H9 (cell line): Measurements from ENCODE around the gene CIT. TPM values are rescaled to one million over a fixed set of nuclear protein-coding genes. Genes with fewer than 3 reads are reported as not detected.

Experiments used
- DNase-seq: peaks from one replicate; pipeline ENCODE4 v3.0.0-alpha.2; 2017
- H2AFZ ChIP-seq: one replicate; pipeline ENCODE4 v1.6.1; 2013; ENCODE audit warnings: mild to moderate bottlenecking, low read length, control low read depth, moderate library complexity
- H2AK5ac ChIP-seq: 2 replicates; pipeline ENCODE4 v1.6.1; 2013; ENCODE audit warnings: low read length, control low read depth, mixed read lengths; ENCODE audit not compliant: insufficient read length
- H2BK120ac ChIP-seq: one replicate; pipeline ENCODE4 v1.6.1; 2013; ENCODE audit warnings: low read depth, mild to moderate bottlenecking, low read length, control low read depth, inconsistent platforms; ENCODE audit not compliant: poor library complexity, severe bottlenecking
- H2BK12ac ChIP-seq: 2 replicates; pipeline ENCODE4 v1.6.1; 2013; ENCODE audit warnings: low read length, control low read depth, mixed read lengths, low read depth; ENCODE audit not compliant: insufficient read length
- H2BK15ac ChIP-seq: 2 replicates; pipeline ENCODE4 v1.6.1; 2013; ENCODE audit warnings: low read depth, low read length, control low read depth
- H2BK20ac ChIP-seq: one replicate; pipeline ENCODE4 v1.6.1; 2013; ENCODE audit warnings: low read depth, mild to moderate bottlenecking, low read length, control low read depth, inconsistent platforms; ENCODE audit not compliant: poor library complexity, severe bottlenecking
- H2BK5ac ChIP-seq: 2 replicates; pipeline ENCODE4 v1.6.1; 2013; ENCODE audit warnings: low read length, control low read depth, mixed read lengths; ENCODE audit not compliant: insufficient read length
- H3K14ac ChIP-seq: 2 replicates; pipeline ENCODE4 v1.6.1; 2013; ENCODE audit warnings: low read length, control low read depth; ENCODE audit not compliant: insufficient read depth
- H3K18ac ChIP-seq: 2 replicates; pipeline ENCODE4 v1.6.1; 2013; ENCODE audit warnings: low read depth, mild to moderate bottlenecking, mixed read lengths, low read length, control low read depth; ENCODE audit not compliant: insufficient read length
- H3K23ac ChIP-seq: 2 replicates; pipeline ENCODE4 v1.6.1; 2013; ENCODE audit warnings: low read length, control low read depth, mixed read lengths, low read depth; ENCODE audit not compliant: insufficient read length
- H3K23me2 ChIP-seq: 2 replicates; pipeline ENCODE4 v1.6.1; 2013; ENCODE audit warnings: low read depth, mild to moderate bottlenecking, mixed read lengths, low read length, control low read depth; ENCODE audit not compliant: insufficient read length, poor library complexity, severe bottlenecking
- H3K27ac ChIP-seq: 2 replicates; pipeline ENCODE4 v1.5.1; 2013; ENCODE audit warnings: low read length, control low read depth, mixed read lengths, low read depth; ENCODE audit not compliant: insufficient read length
- H3K27me3 ChIP-seq: 2 replicates; pipeline ENCODE4 v1.6.1; 2013; ENCODE audit warnings: low read length, control low read depth, inconsistent platforms; ENCODE audit not compliant: insufficient read depth
- H3K4ac ChIP-seq: 2 replicates; pipeline ENCODE4 v1.6.1; 2013; ENCODE audit warnings: low read depth, mild to moderate bottlenecking, control low read depth, inconsistent platforms, low read length, moderate library complexity
- H3K4me1 ChIP-seq: 2 replicates; pipeline ENCODE4 v1.6.1; 2013; ENCODE audit warnings: low read length, control low read depth, inconsistent platforms; ENCODE audit not compliant: insufficient read depth
- H3K4me2 ChIP-seq: 2 replicates; pipeline ENCODE4 v1.6.1; 2013; ENCODE audit warnings: low read length, control low read depth, mixed read lengths; ENCODE audit not compliant: insufficient read length, insufficient read depth
- H3K56ac ChIP-seq: 2 replicates; pipeline ENCODE4 v1.6.1; 2013; ENCODE audit warnings: low read depth, mild to moderate bottlenecking, mixed read lengths, low read length, control low read depth; ENCODE audit not compliant: insufficient read length
- H3K79me1 ChIP-seq: 2 replicates; pipeline ENCODE4 v1.6.1; 2013; ENCODE audit warnings: low read depth, mild to moderate bottlenecking, moderate library complexity, low read length, control low read depth, inconsistent platforms; ENCODE audit not compliant: insufficient read depth, poor library complexity, severe bottlenecking
- H3K79me2 ChIP-seq: 2 replicates; pipeline ENCODE4 v1.6.1; 2013; ENCODE audit warnings: low read length, control low read depth, inconsistent platforms; ENCODE audit not compliant: insufficient read depth
- H3K9ac ChIP-seq: 2 replicates; pipeline ENCODE4 v1.6.1; 2013; ENCODE audit warnings: low read length, control low read depth, mixed read lengths; ENCODE audit not compliant: insufficient read length; ENCODE audit errors: extremely low read depth
- H3K9me3 ChIP-seq: one replicate; pipeline ENCODE4 v1.6.1; 2013; ENCODE audit warnings: low read depth, low read length, inconsistent platforms; ENCODE audit not compliant: control insufficient read depth
- H3T11ph ChIP-seq: one replicate; pipeline ENCODE4 v1.6.1; 2013; ENCODE audit warnings: mild to moderate bottlenecking, low read length, control low read depth, inconsistent platforms
- H4K20me1 ChIP-seq: one replicate; pipeline ENCODE4 v1.6.1; 2013; ENCODE audit not compliant: control insufficient read depth, insufficient read length, insufficient read depth
- H4K5ac ChIP-seq: 2 replicates; pipeline ENCODE4 v1.6.1; 2013; ENCODE audit warnings: low read depth, mild to moderate bottlenecking, mixed read lengths, low read length, control low read depth; ENCODE audit not compliant: insufficient read length
- H4K8ac ChIP-seq: replicated peaks from 2 replicates; pipeline ENCODE4 v1.6.1; 2013; ENCODE audit warnings: low read length, control low read depth, mixed read lengths, low read depth; ENCODE audit not compliant: insufficient read length
- H4K91ac ChIP-seq: 2 replicates; pipeline ENCODE4 v1.6.1; 2013; ENCODE audit warnings: low read depth, mild to moderate bottlenecking, moderate library complexity, mixed read lengths, low read length, control low read depth; ENCODE audit not compliant: insufficient read length
- H3K27ac Mint-ChIP-seq, 3 experiments: 2 replicates in 2 of 3; 3 replicates in 1 of 3; pipeline ENCODE4 v1.8.0; 2020 to 2021; ENCODE audit warnings: mixed read lengths in 3 of 3, mild to moderate bottlenecking in 1 of 3, moderate library complexity in 1 of 3
- H3K27me3 Mint-ChIP-seq: 2 replicates; pipeline ENCODE4 v1.8.0; 2021; ENCODE audit warnings: low read depth, mild to moderate bottlenecking, moderate library complexity, mixed read lengths
- H3K36me3 Mint-ChIP-seq, 3 experiments: 2 replicates in 2 of 3; 3 replicates in 1 of 3; pipeline ENCODE4 v1.8.0; 2020 to 2021; ENCODE audit warnings: low read depth in 3 of 3, mixed read lengths in 3 of 3; ENCODE audit not compliant: insufficient read depth in 1 of 3
- H3K4me1 Mint-ChIP-seq, 2 experiments: 2 replicates each; pipeline ENCODE4 v1.8.0; 2020; ENCODE audit warnings: mixed read lengths in 2 of 2
- H3K4me3 Mint-ChIP-seq, 2 experiments: 2 replicates in 1 of 2; 3 replicates in 1 of 2; pipeline ENCODE4 v1.8.0; 2020 to 2021; ENCODE audit warnings: mild to moderate bottlenecking in 2 of 2, mixed read lengths in 2 of 2, moderate library complexity in 1 of 2
- H3K9me3 Mint-ChIP-seq, 2 experiments: 2 replicates in 1 of 2; 3 replicates in 1 of 2; pipeline ENCODE4 v1.8.0; 2020; ENCODE audit warnings: mild to moderate bottlenecking in 2 of 2, mixed read lengths in 2 of 2, moderate library complexity in 1 of 2
- WGBS: extraction: QIAGEN DNeasy Blood & Tissue Kit; methylation state at CpG from one replicate; pipeline ENCODE4 v1.1.7; 2013; ENCODE audit warnings: missing lambda C conversion rate, low lambda C conversion rate, mixed read lengths; ENCODE audit not compliant: insufficient read length; ENCODE audit errors: extremely low coverage; 5-methylcytosine and 5-hydroxymethylcytosine counted together
- total RNA-seq: library from RNA; stranded (reverse); gene quantifications from 2 replicates; pipeline ENCODE4 v1.2.1, GENCODE V29; 2021
- TF ChIP-seq, protein P1 (sequence below): fragments of 200-600 bp; sonication (generic); conservative IDR thresholded peaks from 3 replicates; pipeline ENCODE4 v1.8.0; 2021; ENCODE audit warnings: antibody characterized with exemption, mild to moderate bottlenecking

The CIT gene
- total RNA-seq, 1 experiment from 2014 or later, result 55.3 TPM

- Mint-ChIP-seq H3K36me3 (peaks cover 19 to 45% (median 40%) of the 10 kb centered on the region in 3 experiments; a peak in 6 of 7 replicates), H3K4me1 (no peaks in the 10 kb centered on the region), H3K27ac (no peak overlapping the region; a peak in 1 of 7 replicates), H3K27me3 (no peaks in the 10 kb centered on the region), H3K9me3 (no peaks in the 10 kb centered on the region), H3K4me3 (no peak overlapping the region)
- H3K4me2 ChIP-seq, result no peak overlapping the region
- no peak overlapping the region for H2BK120ac ChIP-seq
- no peak overlapping the region for H2BK5ac ChIP-seq
- H2AFZ ChIP-seq, result no peak overlapping the region
- H3K14ac ChIP-seq, result no peak overlapping the region
- no peak overlapping the region for H4K91ac ChIP-seq
- no peaks in the 10 kb centered on the region for H3K27me3 ChIP-seq
- H2AK5ac ChIP-seq, result no peak overlapping the region
- no peak overlapping the region for H3K27ac ChIP-seq
- no peaks in the 10 kb centered on the region for H3K23me2 ChIP-seq
- no peak overlapping the region for H2BK20ac ChIP-seq
- no peak overlapping the region for H4K8ac ChIP-seq
- H4K5ac ChIP-seq, result no peak overlapping the region
- DNase-seq, result no peak
- H3K23ac ChIP-seq, result no peak overlapping the region
- H3K9ac ChIP-seq, result no peak overlapping the region
- H3K4ac ChIP-seq, result no peak overlapping the region
- no peaks in the 10 kb centered on the region for H3K79me1 ChIP-seq
- H3T11ph ChIP-seq, result no peak overlapping the region
- TF ChIP-seq, protein P1, sequence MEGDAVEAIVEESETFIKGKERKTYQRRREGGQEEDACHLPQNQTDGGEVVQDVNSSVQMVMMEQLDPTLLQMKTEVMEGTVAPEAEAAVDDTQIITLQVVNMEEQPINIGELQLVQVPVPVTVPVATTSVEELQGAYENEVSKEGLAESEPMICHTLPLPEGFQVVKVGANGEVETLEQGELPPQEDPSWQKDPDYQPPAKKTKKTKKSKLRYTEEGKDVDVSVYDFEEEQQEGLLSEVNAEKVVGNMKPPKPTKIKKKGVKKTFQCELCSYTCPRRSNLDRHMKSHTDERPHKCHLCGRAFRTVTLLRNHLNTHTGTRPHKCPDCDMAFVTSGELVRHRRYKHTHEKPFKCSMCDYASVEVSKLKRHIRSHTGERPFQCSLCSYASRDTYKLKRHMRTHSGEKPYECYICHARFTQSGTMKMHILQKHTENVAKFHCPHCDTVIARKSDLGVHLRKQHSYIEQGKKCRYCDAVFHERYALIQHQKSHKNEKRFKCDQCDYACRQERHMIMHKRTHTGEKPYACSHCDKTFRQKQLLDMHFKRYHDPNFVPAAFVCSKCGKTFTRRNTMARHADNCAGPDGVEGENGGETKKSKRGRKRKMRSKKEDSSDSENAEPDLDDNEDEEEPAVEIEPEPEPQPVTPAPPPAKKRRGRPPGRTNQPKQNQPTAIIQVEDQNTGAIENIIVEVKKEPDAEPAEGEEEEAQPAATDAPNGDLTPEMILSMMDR, result no peak
- WGBS, result no CpG with 5 or more reads among the region's 6 CpGs
- no peak overlapping the region for H3K18ac ChIP-seq
- H2BK15ac ChIP-seq, result no peak overlapping the region
- no peaks in the 10 kb centered on the region for H4K20me1 ChIP-seq
- no peak overlapping the region for H2BK12ac ChIP-seq
- H3K4me1 ChIP-seq, result no peaks in the 10 kb centered on the region
- no peaks in the 10 kb centered on the region for H3K9me3 ChIP-seq
- no peak overlapping the region for H3K56ac ChIP-seq
- no peaks in the 10 kb centered on the region for H3K79me2 ChIP-seq
These were observed 183.0 kb downstream of the CIT start for GRCh38 chr12:119694111-119694510.
